PFSK-1 (cell line): ENCODE data around the gene ST6GALNAC3.

Experiments
- FOXP2 ChIP-seq: optimal IDR thresholded peaks from 2 replicates; pipeline ENCODE3; 2011; ENCODE audit warnings: borderline replicate concordance, control low read depth, inconsistent platforms; ENCODE audit not compliant: insufficient read depth; ENCODE audit errors: extremely low read length, extremely low read depth
- POLR2AphosphoS5 ChIP-seq: IDR thresholded peaks from 2 replicates; pipeline ENCODE4 v1.6.1; 2012; ENCODE audit warnings: low read depth, mild to moderate bottlenecking, control low read depth, low read length, moderate library complexity
- REST ChIP-seq, 2 experiments: IDR thresholded peaks; 2 replicates each; pipeline versions ENCODE4 v1.6.1 to v1.8.0; 2011 to 2012; ENCODE audit warnings: low read depth in 2 of 2, low read length in 2 of 2, control low read depth in 1 of 2, inconsistent platforms in 1 of 2, mild to moderate bottlenecking in 1 of 2, moderate library complexity in 1 of 2; ENCODE audit not compliant: insufficient read depth in 1 of 2
- SIN3A ChIP-seq: IDR thresholded peaks from 2 replicates; pipeline ENCODE4 v1.6.1; 2012; ENCODE audit warnings: mild to moderate bottlenecking, low read length, moderate library complexity, borderline replicate concordance; ENCODE audit not compliant: insufficient read depth
- TAF1 ChIP-seq: IDR thresholded peaks from 2 replicates; pipeline ENCODE4 v1.6.1; 2012; ENCODE audit warnings: low read length, control low read depth, borderline replicate concordance; ENCODE audit not compliant: insufficient read depth

ST6GALNAC3 gene

GRCh38 chr1:76302711-76303339 is 228.3 kb downstream of the ST6GALNAC3 start:
- no peak for TF ChIP-seq FOXP2
- TF ChIP-seq REST (IDR thresholded peaks at IDR 0.05; ENCODE audit: insufficient read depth in 1 of 2, low read depth in 2 of 2, low read length in 2 of 2) = no peak
- TF ChIP-seq SIN3A = no peak
- no peak for TF ChIP-seq TAF1
- no peak for TF ChIP-seq POLR2AphosphoS5

- no peak for TF ChIP-seq REST (IDR thresholded peaks at IDR 0.05; ENCODE audit: insufficient read depth in 1 of 2, low read depth in 2 of 2, low read length in 2 of 2)
- TF ChIP-seq SIN3A = no peak
Measured at GRCh38 chr1:76303340-76303717, 228.8 kb downstream of the ST6GALNAC3 start.

- TF ChIP-seq POLR2AphosphoS5 (no peak), FOXP2 (no peak), REST (IDR thresholded peaks at IDR 0.05; ENCODE audit: insufficient read depth in 1 of 2, low read depth in 2 of 2, low read length in 2 of 2) (no peak), SIN3A (no peak), TAF1 (no peak)
Measured at GRCh38 chr1:76313304-76313703, 238.8 kb downstream of the ST6GALNAC3 start.

GRCh38 chr1:76314730-76315129 is 240.2 kb downstream of the ST6GALNAC3 start:
- no peak for TF ChIP-seq SIN3A
- no peak for TF ChIP-seq POLR2AphosphoS5
- TF ChIP-seq REST (IDR thresholded peaks at IDR 0.05; ENCODE audit: insufficient read depth in 1 of 2, low read depth in 2 of 2, low read length in 2 of 2) = no peak
- no peak for TF ChIP-seq TAF1
- no peak for TF ChIP-seq FOXP2

GRCh38 chr1:76317299-76317900 is 242.9 kb downstream of the ST6GALNAC3 start:
- TF ChIP-seq REST (IDR thresholded peaks at IDR 0.05; ENCODE audit: insufficient read depth in 1 of 2, low read depth in 2 of 2, low read length in 2 of 2) (no peak), SIN3A (no peak), POLR2AphosphoS5 (no peak), TAF1 (no peak), FOXP2 (no peak)
